CD14-positive monocyte (primary cell): ENCODE data around the gene KCTD7. TPM values are rescaled to one million over a fixed set of nuclear protein-coding genes. Genes with fewer than 3 reads are reported as not detected.
"Not testable (repeated sequence)": the region's sequence is repeated elsewhere in the genome, so short reads cannot be mapped to it uniquely, and the experiment has no call there.

ENCODE experiments used
- DNase-seq, 3 donors: peaks; one replicate each; pipeline ENCODE4 v3.0.0-alpha.2; 2011 to 2022
- H2AFZ ChIP-seq: 2 replicates; pipeline ENCODE4 v1.6.0; 2012; ENCODE audit warnings: mild to moderate bottlenecking, low read depth, low read length, inconsistent platforms; ENCODE audit not compliant: insufficient read depth, poor library complexity, severe bottlenecking
- H3K27ac ChIP-seq, 2 donors: 1 replicate in 1 of 2; 2 replicates in 1 of 2; pipeline ENCODE4 v1.5.1; 2012 to 2013; ENCODE audit warnings: low read length in 2 of 2, control low read depth in 1 of 2, inconsistent platforms in 1 of 2, low read depth in 1 of 2, mild to moderate bottlenecking in 1 of 2
- H3K27me3 ChIP-seq, 2 donors: one replicate each; pipeline versions ENCODE4 v1.6.0 to v1.6.1; 2011 to 2013; ENCODE audit warnings: low read length in 2 of 2; ENCODE audit not compliant: control insufficient read depth in 2 of 2, insufficient read depth in 2 of 2
- H3K36me3 ChIP-seq, 2 donors: replicated peaks in 1 of 2; 1 replicate in 1 of 2; 2 replicates in 1 of 2; pipeline versions ENCODE4 v1.5.1 to v1.6.1; 2012 to 2013; ENCODE audit warnings: low read length in 2 of 2, control low read depth in 1 of 2, inconsistent platforms in 1 of 2, mild to moderate bottlenecking in 1 of 2; ENCODE audit not compliant: insufficient read depth in 2 of 2, control insufficient read depth in 1 of 2
- H3K4me1 ChIP-seq, 2 donors: 1 replicate in 1 of 2; 2 replicates in 1 of 2; pipeline versions ENCODE4 v1.5.1 to v1.6.1; 2012 to 2013; ENCODE audit warnings: low read length in 2 of 2, control low read depth in 1 of 2, inconsistent platforms in 1 of 2, mild to moderate bottlenecking in 1 of 2, moderate library complexity in 1 of 2; ENCODE audit not compliant: insufficient read depth in 2 of 2, control insufficient read depth in 1 of 2
- H3K4me2 ChIP-seq: replicated peaks from 2 replicates; pipeline ENCODE3; 2012; ENCODE audit warnings: low read length, moderate library complexity, mild to moderate bottlenecking; ENCODE audit not compliant: poor library complexity, severe bottlenecking; ENCODE audit errors: extremely low read depth
- H3K4me3 ChIP-seq, 3 experiments: fragments of 200-600 bp in 1 of 3; sonication (generic) in 1 of 3; replicated peaks in 1 of 3; 1 replicate in 2 of 3; 2 replicates in 1 of 3; pipeline ENCODE4 v1.5.1; 2011 to 2013; ENCODE audit warnings: low read length in 3 of 3, mild to moderate bottlenecking in 3 of 3, control low read depth in 2 of 3, low read depth in 2 of 3, inconsistent platforms in 1 of 3, moderate library complexity in 1 of 3
- H3K79me2 ChIP-seq: 2 replicates; pipeline ENCODE4 v1.6.0; 2012; ENCODE audit warnings: mild to moderate bottlenecking, control low read depth, inconsistent platforms, low read length, moderate library complexity; ENCODE audit not compliant: insufficient read depth
- H3K9ac ChIP-seq: 2 replicates; pipeline ENCODE4 v1.6.0; 2017; ENCODE audit warnings: low read length, mild to moderate bottlenecking; ENCODE audit not compliant: insufficient read depth, poor library complexity, severe bottlenecking
- H3K9me3 ChIP-seq, 2 donors: replicated peaks in 1 of 2; 1 replicate in 1 of 2; 2 replicates in 1 of 2; pipeline versions ENCODE4 v1.5.1 to v1.6.1; 2012 to 2013; ENCODE audit warnings: low read length in 2 of 2, control low read depth in 1 of 2; ENCODE audit not compliant: control insufficient read depth in 1 of 2, insufficient read depth in 1 of 2
- H4K20me1 ChIP-seq: 2 replicates; pipeline ENCODE4 v1.6.0; 2012; ENCODE audit warnings: mild to moderate bottlenecking, low read length, control low read depth, moderate library complexity; ENCODE audit not compliant: insufficient read depth
- H3K27ac Mint-ChIP-seq, 7 donors: one replicate each; pipeline ENCODE4 v1.8.0; 2020; ENCODE audit warnings: mild to moderate bottlenecking in 7 of 7, mixed read lengths in 7 of 7, moderate library complexity in 6 of 7, inconsistent platforms in 2 of 7
- H3K27me3 Mint-ChIP-seq, 3 donors: one replicate each; pipeline ENCODE4 v1.8.0; 2021 to 2022; ENCODE audit warnings: low read depth in 3 of 3, mild to moderate bottlenecking in 3 of 3, mixed read lengths in 3 of 3, moderate library complexity in 3 of 3, inconsistent platforms in 1 of 3
- H3K36me3 Mint-ChIP-seq, 2 donors: one replicate each; pipeline ENCODE4 v1.8.0; 2020; ENCODE audit warnings: mixed read lengths in 2 of 2, inconsistent platforms in 1 of 2, mild to moderate bottlenecking in 1 of 2
- H3K4me1 Mint-ChIP-seq: one replicate; pipeline ENCODE4 v1.8.0; 2020; ENCODE audit warnings: mild to moderate bottlenecking, mixed read lengths
- H3K4me3 Mint-ChIP-seq, 2 donors: one replicate each; pipeline ENCODE4 v1.8.0; 2020; ENCODE audit warnings: mild to moderate bottlenecking in 2 of 2, mixed read lengths in 2 of 2, moderate library complexity in 1 of 2
- H3K9me3 Mint-ChIP-seq, 7 donors: one replicate each; pipeline ENCODE4 v1.8.0; 2020 to 2022; ENCODE audit warnings: mixed read lengths in 7 of 7, mild to moderate bottlenecking in 6 of 7, moderate library complexity in 6 of 7, inconsistent platforms in 2 of 7
- WGBS: methylation state at CpG from one replicate; pipeline ENCODE4 v1.1.5; 2013; ENCODE audit warnings: missing lambda C conversion rate; ENCODE audit not compliant: insufficient coverage; 5-methylcytosine and 5-hydroxymethylcytosine counted together
- intact Hi-C, 2 donors: fragments of 100-400 bp; cut with micrococcal nuclease; formaldehyde crosslinking; loops; one replicate each; pipeline versions ENCODE4 v1.15.0 to v1.15.1; 2023
- polyA plus RNA-seq, 3 donors: library from polyadenylated mRNA; depleted of rRNA in 1 of 3; unstranded in 2 of 3; stranded (reverse) in 1 of 3; fragments of 300-500 nt in 2 of 3; fragments of >200 nt in 1 of 3; fragmentation: Illumina TruSeq in 2 of 3; gene quantifications; 1 replicate in 2 of 3; 2 replicates in 1 of 3; pipeline ENCODE4 v1.2.3, GENCODE V29; 2012 to 2021
- TF ChIP-seq, protein P1 (sequence below): fragments of 200-600 bp; IDR thresholded peaks from one replicate; pipeline ENCODE4 v1.8.0; 2022; ENCODE audit warnings: antibody characterized with exemption, mild to moderate bottlenecking

KCTD7 gene
- polyA plus RNA-seq, 3 donors: 1.8 to 9.2 (median 2.7) TPM

GRCh38 chr7:66609176-66609575 is 19.5 kb upstream of the KCTD7 start:
- no peaks in the 10 kb centered on the region for H4K20me1 ChIP-seq
- Mint-ChIP-seq H3K36me3 (no peaks in the 10 kb centered on the region), H3K9me3 (peaks cover 3 to 7% (median 6%) of the 10 kb centered on the region in 7 donors), H3K4me1 (no peaks in the 10 kb centered on the region), H3K27ac (no peak overlapping the region), H3K4me3 (no peak overlapping the region), H3K27me3 (peaks cover 9 to 26% (median 11%) of the 10 kb centered on the region in 3 donors)
- H3K9me3 ChIP-seq: peaks cover 0 to 4% of the 10 kb centered on the region in 2 donors
- H3K4me1 ChIP-seq: no peaks in the 10 kb centered on the region
- 86% methylated on average over 2 of the region's 3 CpGs for WGBS
- H2AFZ ChIP-seq: no peak overlapping the region
- no peak overlapping the region for H3K4me3 ChIP-seq
- TF ChIP-seq, protein P1, sequence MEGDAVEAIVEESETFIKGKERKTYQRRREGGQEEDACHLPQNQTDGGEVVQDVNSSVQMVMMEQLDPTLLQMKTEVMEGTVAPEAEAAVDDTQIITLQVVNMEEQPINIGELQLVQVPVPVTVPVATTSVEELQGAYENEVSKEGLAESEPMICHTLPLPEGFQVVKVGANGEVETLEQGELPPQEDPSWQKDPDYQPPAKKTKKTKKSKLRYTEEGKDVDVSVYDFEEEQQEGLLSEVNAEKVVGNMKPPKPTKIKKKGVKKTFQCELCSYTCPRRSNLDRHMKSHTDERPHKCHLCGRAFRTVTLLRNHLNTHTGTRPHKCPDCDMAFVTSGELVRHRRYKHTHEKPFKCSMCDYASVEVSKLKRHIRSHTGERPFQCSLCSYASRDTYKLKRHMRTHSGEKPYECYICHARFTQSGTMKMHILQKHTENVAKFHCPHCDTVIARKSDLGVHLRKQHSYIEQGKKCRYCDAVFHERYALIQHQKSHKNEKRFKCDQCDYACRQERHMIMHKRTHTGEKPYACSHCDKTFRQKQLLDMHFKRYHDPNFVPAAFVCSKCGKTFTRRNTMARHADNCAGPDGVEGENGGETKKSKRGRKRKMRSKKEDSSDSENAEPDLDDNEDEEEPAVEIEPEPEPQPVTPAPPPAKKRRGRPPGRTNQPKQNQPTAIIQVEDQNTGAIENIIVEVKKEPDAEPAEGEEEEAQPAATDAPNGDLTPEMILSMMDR: no peak
- no peak overlapping the region for H3K9ac ChIP-seq
- no peak overlapping the region for H3K27ac ChIP-seq
- intact Hi-C loops: no loop called here
- no peaks in the 10 kb centered on the region for H3K27me3 ChIP-seq
- no peak overlapping the region for H3K4me2 ChIP-seq
- no peaks in the 10 kb centered on the region for H3K79me2 ChIP-seq
- no peak for DNase-seq
- H3K36me3 ChIP-seq: no peaks in the 10 kb centered on the region

DNA sequence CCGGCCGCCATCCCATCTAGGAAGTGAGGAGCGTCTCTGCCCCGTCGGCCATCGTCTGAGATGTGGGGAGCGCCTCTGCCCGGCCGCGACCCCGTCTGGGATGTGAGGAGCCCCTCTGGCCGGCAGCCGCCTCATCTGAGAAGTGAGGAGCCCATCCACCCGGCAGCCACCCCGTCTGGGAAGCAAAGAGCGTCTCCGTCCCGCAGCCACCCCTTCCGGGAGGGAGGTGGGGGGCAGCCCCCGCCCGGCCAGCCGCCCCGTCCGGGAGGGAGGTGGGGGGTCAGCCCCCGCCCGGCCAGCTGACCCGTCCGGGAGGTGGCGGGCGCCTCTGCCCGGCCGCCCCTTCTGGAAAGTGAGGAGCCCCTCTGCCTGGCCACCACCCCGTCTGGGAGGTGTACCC is 14.1 kb upstream of the KCTD7 start:
- H3K36me3 Mint-ChIP-seq, H3K4me1 ChIP-seq, H3K9ac ChIP-seq, H4K20me1 ChIP-seq, H3K36me3 ChIP-seq, H3K4me2 ChIP-seq, H3K9me3 ChIP-seq, H2AFZ ChIP-seq, DNase-seq, H3K4me1 Mint-ChIP-seq, H3K4me3 ChIP-seq, H3K27ac ChIP-seq, H3K79me2 ChIP-seq, H3K4me3 Mint-ChIP-seq, H3K27me3 ChIP-seq, intact Hi-C loops: not testable (repeated sequence)
- H3K27ac Mint-ChIP-seq: peak overlapping the region in 1 of 7 donors; percentile 48
- 99% methylated on average over 26 of the region's 33 CpGs for WGBS
- H3K27me3 Mint-ChIP-seq: peaks cover 9 to 49% (median 25%) of the 10 kb centered on the region in 3 donors
- peaks cover 3 to 12% (median 10%) of the 10 kb centered on the region in 7 donors for H3K9me3 Mint-ChIP-seq
